SH-SY5Y (cell line): Measurements from ENCODE around the gene NR1I3.

Source experiments
- GATA2 ChIP-seq: IDR thresholded peaks from 2 replicates; pipeline ENCODE4 v1.6.1; 2011; ENCODE audit warnings: mild to moderate bottlenecking, low read depth, low read length
- GATA3 ChIP-seq: IDR thresholded peaks from 2 replicates; pipeline ENCODE4 v1.6.1; 2011; ENCODE audit warnings: low read depth, mild to moderate bottlenecking, low read length, moderate library complexity

The NR1I3 gene

GRCh38 chr1:161193561-161194235, 44.3 kb downstream of the NR1I3 start:
- no peak for TF ChIP-seq GATA2
- TF ChIP-seq GATA3: no peak

GRCh38 chr1:161192476-161193465, 45.2 kb downstream of the NR1I3 start:
- TF ChIP-seq GATA3 (no peak), GATA2 (no peak)

- no peak for TF ChIP-seq GATA2
- no peak for TF ChIP-seq GATA3
These were observed 46.0 kb downstream of the NR1I3 start for GRCh38 chr1:161191971-161192370.

GRCh38 chr1:161190962-161191521, 47.0 kb downstream of the NR1I3 start:
- TF ChIP-seq GATA2 (no peak), GATA3 (no peak)

GRCh38 chr1:161189036-161189435, 49.0 kb downstream of the NR1I3 start:
- TF ChIP-seq GATA2 (no peak), GATA3 (no peak)

GRCh38 chr1:161188381-161188780, 49.6 kb downstream of the NR1I3 start:
- TF ChIP-seq GATA3: no peak
- TF ChIP-seq GATA2: no peak

GRCh38 chr1:161187311-161187710, 50.7 kb downstream of the NR1I3 start:
- TF ChIP-seq GATA3: no peak

- no peak for TF ChIP-seq GATA2
These were observed 52.2 kb downstream of the NR1I3 start for GRCh38 chr1:161185732-161186311.

- TF ChIP-seq GATA2 (no peak), GATA3 (no peak)
These were observed 52.7 kb downstream of the NR1I3 start for GRCh38 chr1:161185282-161185682.

- TF ChIP-seq GATA2 (no peak), GATA3 (no peak)
These were observed 55.8 kb downstream of the NR1I3 start for GRCh38 chr1:161182214-161182613.

- TF ChIP-seq GATA3 (no peak), GATA2 (no peak)
These were observed 57.4 kb downstream of the NR1I3 start for GRCh38 chr1:161180639-161181038.

GRCh38 chr1:161179698-161180097, 58.3 kb downstream of the NR1I3 start:
- TF ChIP-seq GATA3: no peak
- no peak for TF ChIP-seq GATA2
